HG03103 (cell line): ENCODE data around the gene EPHA4.

Source experiments
- ATAC-seq: cut with Tn5 transposase; IDR thresholded peaks from one replicate; pipeline ENCODE4 v1.9.1; 2021; ENCODE audit warnings: low read depth; ENCODE audit not compliant: unreplicated experiment

The EPHA4 gene

GRCh38 chr2:221420245-221420644 is 151.9 kb downstream of the EPHA4 start:
- ATAC-seq: no peak

- no peak for ATAC-seq
Measured at GRCh38 chr2:221415789-221416188, 156.3 kb downstream of the EPHA4 start.

DNA sequence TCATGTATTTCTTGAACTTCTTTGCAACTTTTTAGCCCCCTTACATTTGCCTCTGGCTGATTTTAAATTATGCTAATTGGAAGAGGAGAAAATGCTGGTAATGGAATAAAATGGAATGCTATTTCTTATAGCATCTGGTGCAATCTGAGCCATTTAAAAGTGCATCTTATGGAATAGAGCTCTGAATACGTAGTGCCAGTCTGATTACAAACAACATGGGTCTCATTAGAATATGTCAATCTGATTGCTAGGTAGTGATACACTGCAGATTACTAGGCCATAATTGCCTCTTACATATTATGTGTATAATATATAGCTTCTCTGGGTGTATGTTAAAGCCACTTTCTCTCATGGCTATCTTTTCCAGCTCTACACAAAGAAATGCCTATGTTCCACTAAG is 159.1 kb downstream of the EPHA4 start:
- ATAC-seq: no peak

- no peak for ATAC-seq
Measured at GRCh38 chr2:221410487-221410886, 161.6 kb downstream of the EPHA4 start.

- ATAC-seq: no peak
Measured at GRCh38 chr2:221407765-221408164, 164.3 kb downstream of the EPHA4 start.

GRCh38 chr2:221405521-221405920 is 166.6 kb downstream of the EPHA4 start:
- no peak for ATAC-seq

DNA sequence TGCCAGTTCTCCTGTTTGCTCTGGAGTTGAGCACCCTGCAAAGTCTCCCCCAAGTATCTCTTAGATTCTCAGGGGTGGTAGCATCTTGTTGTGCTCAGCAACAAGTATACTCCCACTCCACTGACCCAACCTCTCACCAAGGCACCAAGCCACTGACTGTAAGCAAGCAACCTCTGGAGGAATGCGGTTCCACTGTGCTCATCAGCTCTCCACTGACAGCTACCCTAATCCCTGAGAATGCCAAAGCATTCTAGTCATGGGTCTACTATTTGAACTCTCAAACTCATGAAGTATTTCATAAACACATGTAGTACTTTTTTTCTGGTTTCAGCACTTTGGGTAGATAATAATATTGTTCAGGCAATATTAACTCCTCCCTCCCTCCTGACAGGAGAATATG is 170.0 kb downstream of the EPHA4 start:
- no peak for ATAC-seq

DNA sequence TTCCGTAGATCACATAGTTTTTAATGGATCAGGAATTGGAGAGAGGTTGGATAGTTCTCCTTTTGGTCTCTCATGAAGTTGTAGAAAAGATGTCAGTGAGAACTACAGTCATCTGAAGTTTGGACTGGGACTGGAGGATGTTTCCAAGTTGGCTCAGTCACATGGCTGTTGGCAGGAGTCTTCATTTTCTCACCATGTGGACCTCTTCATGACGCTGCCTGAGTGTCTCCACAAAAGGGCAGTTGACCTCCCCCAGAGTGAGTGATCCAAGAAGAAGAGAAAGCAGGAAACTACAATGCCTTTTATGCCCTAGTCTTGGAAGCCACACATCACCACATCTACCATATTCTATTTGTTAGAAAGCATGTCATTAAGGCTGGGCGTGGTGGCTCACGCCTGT is 171.7 kb downstream of the EPHA4 start:
- no peak for ATAC-seq

DNA sequence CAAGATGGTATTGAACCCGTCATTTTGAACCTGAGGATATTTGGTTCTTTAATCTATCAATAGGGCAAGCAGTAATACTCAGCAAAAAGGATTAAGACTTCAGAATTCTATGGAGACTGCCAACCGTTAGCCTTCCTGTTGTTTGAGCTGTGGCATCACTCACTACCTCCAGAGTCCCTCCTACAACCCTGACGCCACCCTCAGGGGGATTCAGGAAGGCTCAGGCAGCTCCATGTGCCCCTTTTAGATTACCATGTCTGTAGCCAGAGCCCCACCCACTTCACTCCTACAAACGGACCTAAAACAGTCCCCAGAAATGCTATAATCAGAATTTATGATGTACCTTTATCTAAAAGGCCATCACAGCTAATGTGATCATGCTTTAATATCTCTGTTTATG is 172.9 kb downstream of the EPHA4 start:
- ATAC-seq: no peak

- ATAC-seq: no peak
Measured at GRCh38 chr2:221397187-221397586, 174.9 kb downstream of the EPHA4 start.

DNA sequence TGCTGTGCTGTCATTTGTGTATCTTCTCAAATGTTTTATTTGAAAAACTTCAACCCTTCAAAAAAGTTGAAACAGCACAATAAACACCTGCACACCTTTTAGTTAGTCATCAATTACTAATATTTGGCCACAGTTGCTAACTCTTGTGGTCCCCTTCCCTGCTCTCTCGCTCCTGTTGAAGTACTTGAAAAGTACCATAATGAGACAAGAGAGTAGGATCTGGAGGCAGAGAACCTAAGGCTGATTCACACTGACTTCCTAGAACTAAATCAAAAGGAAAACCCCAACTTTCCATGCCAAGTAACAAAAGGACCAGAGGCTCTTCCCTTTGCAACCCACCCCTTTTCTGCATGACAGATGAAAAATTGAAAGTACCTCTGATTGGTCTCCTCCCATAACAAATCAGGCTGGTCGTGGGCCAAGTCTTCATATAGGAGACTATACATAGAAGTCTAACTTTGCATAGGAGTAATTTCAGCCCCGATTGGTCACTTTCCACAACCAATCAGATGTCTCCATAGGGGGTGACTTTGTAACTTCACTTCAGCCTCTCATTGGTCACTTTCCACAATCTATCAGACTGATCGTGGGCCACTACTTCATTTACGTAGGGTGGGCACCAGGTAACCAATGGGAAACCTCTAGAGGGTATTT is 179.7 kb downstream of the EPHA4 start:
- ATAC-seq: no peak

DNA sequence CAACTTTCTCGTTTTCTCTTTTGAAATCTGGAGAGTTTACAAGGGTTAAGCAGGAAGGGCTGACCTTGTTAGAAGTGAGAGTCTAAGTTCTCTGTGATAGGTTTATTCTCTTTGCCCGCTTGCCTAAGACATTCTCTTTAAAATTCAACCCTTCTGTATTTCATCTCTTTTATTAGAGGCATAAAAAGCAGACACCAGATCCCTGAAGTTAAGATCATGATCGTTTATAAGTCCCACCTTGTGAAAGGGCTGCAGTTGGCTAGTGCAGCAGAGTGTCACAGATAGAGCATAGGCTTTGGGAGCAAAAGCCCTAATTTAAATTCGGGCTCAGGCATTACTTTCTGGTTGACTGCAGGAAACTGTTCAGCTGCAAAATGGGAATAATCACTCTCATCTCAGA is 181.2 kb downstream of the EPHA4 start:
- no peak for ATAC-seq

DNA sequence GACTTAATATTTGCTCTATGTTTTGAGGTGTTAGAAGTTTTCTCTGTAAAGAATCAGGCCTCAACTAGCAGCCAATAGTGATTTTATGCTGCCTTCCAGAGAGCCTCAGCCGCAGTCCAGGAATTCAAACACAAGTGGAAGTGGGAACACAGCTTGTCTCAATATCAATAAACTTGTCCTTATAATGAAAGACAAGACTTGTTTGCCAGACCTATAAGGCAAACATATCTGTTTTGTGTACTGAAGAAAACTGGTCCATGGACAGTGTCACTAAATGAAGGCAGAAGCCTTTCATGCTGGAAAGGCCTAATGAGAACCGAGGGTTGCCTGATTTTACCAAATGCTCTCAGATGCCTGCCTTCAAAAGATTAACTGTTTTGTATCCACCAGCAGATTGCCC is 182.2 kb downstream of the EPHA4 start:
- no peak for ATAC-seq

- no peak for ATAC-seq
Measured at GRCh38 chr2:221389421-221389820, 182.7 kb downstream of the EPHA4 start.

GRCh38 chr2:221388891-221389290 is 183.2 kb downstream of the EPHA4 start:
- ATAC-seq: no peak

DNA sequence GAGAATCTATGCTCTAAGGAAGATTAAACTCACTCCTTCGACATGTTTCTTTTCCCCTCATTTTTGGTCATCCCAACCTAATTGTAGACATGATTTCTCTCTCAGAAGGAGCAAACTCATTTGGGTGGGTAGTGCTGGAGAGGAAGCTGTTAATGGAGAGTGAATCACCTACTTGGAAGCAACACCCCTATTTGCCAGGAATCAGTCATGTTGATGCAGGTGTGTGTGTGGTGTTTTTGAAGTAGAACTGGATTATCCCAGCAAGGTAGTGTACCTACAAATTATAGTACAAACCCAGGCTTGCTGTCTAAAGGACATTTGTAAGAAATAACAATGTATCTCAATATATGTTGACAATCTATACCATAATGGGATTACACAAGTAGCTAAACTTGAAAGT is 186.4 kb downstream of the EPHA4 start:
- no peak for ATAC-seq

DNA sequence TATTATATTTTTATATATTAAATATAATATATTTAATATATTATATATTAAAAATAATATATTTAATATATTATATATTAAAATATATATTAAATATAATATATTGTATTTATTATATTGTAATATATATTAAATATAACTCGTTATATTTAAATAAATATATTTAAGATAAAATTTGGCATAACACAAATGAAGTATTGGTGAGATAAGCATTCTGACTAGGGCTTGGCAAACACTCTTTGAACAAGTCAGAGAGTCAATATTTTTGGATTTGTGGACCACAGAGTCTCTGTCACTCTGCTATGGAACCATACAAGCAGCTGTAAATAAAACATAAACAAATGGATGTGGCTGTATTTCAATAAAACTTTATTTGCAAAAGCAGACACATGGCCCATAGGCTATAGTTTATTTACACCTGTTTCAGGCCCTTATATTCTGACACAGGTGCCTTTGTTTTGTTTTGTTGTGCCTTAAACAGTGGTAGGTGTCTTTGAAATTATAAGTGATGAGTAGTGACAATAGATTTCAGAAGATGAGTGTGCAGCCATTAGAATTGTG is 190.1 kb downstream of the EPHA4 start:
- ATAC-seq: no peak

DNA sequence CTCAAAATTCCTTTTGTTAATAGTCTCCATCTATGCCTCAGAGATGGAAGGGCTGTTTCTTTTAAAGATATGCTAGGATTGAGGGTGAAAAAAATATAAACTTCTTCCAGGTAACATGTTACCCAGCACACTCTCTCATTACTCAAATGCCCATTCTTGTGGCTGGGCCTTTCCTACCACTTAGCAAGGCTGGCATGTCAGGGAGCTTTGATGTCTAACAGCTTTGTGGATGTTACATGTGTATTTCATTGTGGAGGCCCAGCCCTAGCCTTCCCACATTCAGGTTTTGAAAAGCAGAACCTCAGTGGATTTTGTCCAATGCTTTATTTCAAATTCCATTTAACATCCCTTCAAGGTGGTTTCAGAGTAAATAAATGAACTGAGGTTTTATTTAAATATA is 191.4 kb downstream of the EPHA4 start:
- ATAC-seq: no peak

- no peak for ATAC-seq
Measured at GRCh38 chr2:221380062-221380461, 192.0 kb downstream of the EPHA4 start.

DNA sequence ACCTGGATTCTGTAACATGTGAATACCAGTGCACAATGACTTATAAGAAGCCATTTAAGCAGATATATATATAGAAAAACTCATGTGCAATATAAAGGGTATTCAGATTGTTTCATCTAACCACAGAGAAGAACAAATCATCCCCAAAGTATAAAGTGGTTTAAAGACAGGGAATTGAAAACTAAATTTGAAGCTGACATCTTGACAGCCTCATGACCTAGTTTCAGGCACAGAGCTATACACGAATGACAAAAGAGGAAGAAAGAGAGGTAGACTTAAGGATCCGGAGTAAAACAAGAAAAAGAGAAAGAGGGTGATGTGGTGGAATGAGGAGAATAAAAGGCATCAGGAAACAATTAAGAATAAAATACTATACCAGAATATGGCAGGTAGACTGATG is 194.5 kb downstream of the EPHA4 start:
- no peak for ATAC-seq

DNA sequence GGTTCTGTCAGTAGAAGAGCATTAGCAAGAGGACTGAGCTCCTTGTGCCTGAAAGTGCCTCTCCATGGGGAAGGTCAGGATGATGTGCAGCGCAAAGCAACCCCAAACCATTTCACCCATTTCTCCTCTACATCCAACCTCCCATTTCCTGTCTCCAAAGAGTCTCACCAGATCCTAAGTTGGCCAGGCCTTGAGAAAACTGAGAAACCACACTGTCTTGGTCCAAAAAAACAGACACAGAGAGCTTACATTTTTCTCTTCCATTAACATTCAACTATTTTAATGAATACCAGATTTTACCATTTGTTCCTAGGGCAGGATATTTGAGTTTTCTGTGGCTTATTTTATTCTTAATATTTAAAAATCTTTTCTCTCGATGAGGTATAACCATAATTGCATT is 195.0 kb downstream of the EPHA4 start:
- no peak for ATAC-seq

- no peak for ATAC-seq
Measured at GRCh38 chr2:221374234-221374633, 197.9 kb downstream of the EPHA4 start.

GRCh38 chr2:221372907-221373306 is 199.2 kb downstream of the EPHA4 start:
- no peak for ATAC-seq
